Endodermal cell (in vitro differentiated cells): ENCODE measurements around the gene FBXL4. TPM values are rescaled to one million over a fixed set of nuclear protein-coding genes. Genes with fewer than 3 reads are reported as not detected.

Experiments used
- DNase-seq: peaks from one replicate; pipeline ENCODE4 v3.0.0-alpha.2; 2017
- H3K27ac ChIP-seq: 2 replicates; pipeline ENCODE4 v1.5.1; 2013; ENCODE audit warnings: mild to moderate bottlenecking, low read depth, low read length, moderate library complexity
- H3K27me3 ChIP-seq: 2 replicates; pipeline ENCODE4 v1.6.1; 2013; ENCODE audit warnings: mild to moderate bottlenecking, low read length, moderate library complexity; ENCODE audit not compliant: insufficient read depth, control insufficient read depth, poor library complexity, severe bottlenecking
- H3K36me3 ChIP-seq: 2 replicates; pipeline ENCODE4 v1.7.0; 2013; ENCODE audit warnings: mild to moderate bottlenecking, low read length, moderate library complexity; ENCODE audit not compliant: control insufficient read depth, insufficient read depth
- H3K4me1 ChIP-seq: one replicate; pipeline ENCODE4 v1.7.0; 2013; ENCODE audit warnings: low read length; ENCODE audit not compliant: control insufficient read depth, insufficient read depth
- H3K4me3 ChIP-seq: 2 replicates; pipeline ENCODE4 v1.5.1; 2013; ENCODE audit warnings: mild to moderate bottlenecking, low read length, moderate library complexity
- H3K9ac ChIP-seq: 2 replicates; pipeline ENCODE4 v1.6.1; 2013; ENCODE audit warnings: mild to moderate bottlenecking, low read length, moderate library complexity; ENCODE audit not compliant: poor library complexity, severe bottlenecking; ENCODE audit errors: extremely low read depth
- H3K9me3 ChIP-seq: 2 replicates; pipeline ENCODE4 v1.6.1; 2013; ENCODE audit warnings: mild to moderate bottlenecking, low read length, moderate library complexity; ENCODE audit not compliant: control insufficient read depth
- H3K27ac Mint-ChIP-seq: 2 replicates; pipeline ENCODE4 v1.8.0; 2020; ENCODE audit warnings: mixed read lengths
- H3K27me3 Mint-ChIP-seq: 2 replicates; pipeline ENCODE4 v1.8.0; 2021; ENCODE audit warnings: mild to moderate bottlenecking, mixed read lengths; ENCODE audit not compliant: insufficient read depth
- H3K36me3 Mint-ChIP-seq: 2 replicates; pipeline ENCODE4 v1.8.0; 2020; ENCODE audit warnings: low read depth, mixed read lengths
- H3K4me1 Mint-ChIP-seq: 2 replicates; pipeline ENCODE4 v1.8.0; 2020; ENCODE audit warnings: mixed read lengths
- H3K4me3 Mint-ChIP-seq: 2 replicates; pipeline ENCODE4 v1.8.0; 2020; ENCODE audit warnings: mild to moderate bottlenecking, moderate library complexity, mixed read lengths
- H3K9me3 Mint-ChIP-seq: 2 replicates; pipeline ENCODE4 v1.8.0; 2020; ENCODE audit warnings: mild to moderate bottlenecking, mixed read lengths
- CTCF ChIP-seq: fragments of 200-600 bp; sonication (generic); conservative IDR thresholded peaks from 2 replicates; pipeline ENCODE4 v1.5.0; 2021; ENCODE audit warnings: antibody characterized with exemption, mild to moderate bottlenecking
- WGBS, 2 experiments: methylation state at CpG; one replicate each; pipeline versions ENCODE4 v1.1.5 to v1.1.7; 2013; ENCODE audit warnings: missing lambda C conversion rate in 2 of 2, mixed read lengths in 1 of 2; ENCODE audit not compliant: insufficient coverage in 1 of 2, insufficient read length in 1 of 2; 5-methylcytosine and 5-hydroxymethylcytosine counted together
- total RNA-seq, 2 donors: library from RNA; stranded (reverse); fragmentation: NEBNext Ultra II Directional in 1 of 2; extraction: Animal tissue kit (Norgen Biotek cat#: 25700) in 1 of 2; gene quantifications; 2 replicates in 1 of 2; 3 replicates in 1 of 2; pipeline ENCODE4 v1.2.1, GENCODE V29; 2021

The FBXL4 gene
- total RNA-seq, 2 donors from 2014 or later, result 14.1 to 17.4 TPM

DNA sequence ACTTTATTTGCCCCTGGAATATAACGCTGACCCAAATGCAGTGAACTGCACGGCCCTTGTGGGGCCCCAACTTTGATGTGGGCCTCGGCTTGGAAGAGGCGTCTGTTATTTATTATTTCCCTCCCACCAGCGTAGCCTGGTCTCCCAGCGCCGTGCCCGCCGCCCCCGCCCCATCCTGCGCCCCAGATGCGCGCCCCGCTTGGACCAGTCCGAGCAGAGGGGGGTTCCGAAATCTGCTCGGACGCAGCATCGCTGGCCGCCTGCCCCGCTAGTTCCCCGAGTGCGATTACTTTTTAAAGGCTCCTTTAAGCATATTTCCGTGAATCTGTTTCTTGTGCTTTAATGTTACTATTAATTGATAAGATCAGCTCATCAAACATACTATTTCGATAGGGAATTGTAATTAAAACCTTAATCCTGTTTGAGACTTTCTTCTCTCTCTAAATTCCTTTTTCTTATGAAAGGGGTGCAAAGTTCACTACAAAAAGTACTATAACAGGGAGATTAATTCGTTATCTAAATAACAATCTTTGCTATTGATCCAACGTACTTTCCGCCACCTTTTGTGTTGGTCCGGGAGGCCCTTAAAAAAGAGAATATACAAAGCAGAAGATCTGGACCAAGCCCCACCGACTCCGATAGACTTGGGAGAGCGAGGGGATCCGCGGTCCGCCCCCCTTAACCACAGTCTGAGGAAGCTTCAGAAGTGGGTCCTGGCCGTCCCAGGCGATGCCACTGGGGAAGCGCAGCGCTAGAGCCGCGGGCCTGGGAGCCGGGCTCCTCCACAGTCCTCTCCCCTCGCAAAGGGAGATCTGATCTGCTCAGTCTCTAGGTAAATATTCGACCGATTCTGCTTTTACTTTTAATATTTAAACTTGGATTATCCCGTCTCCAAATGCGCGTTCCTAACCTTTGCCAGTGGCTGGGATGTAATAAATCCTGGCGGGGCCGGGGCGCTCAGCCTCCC lies 103.2 kb downstream of the FBXL4 start:
- Mint-ChIP-seq H3K27me3 (peaks cover 98% of the 10 kb centered on the region), H3K27ac (no peak overlapping the region), H3K4me1 (peaks cover 27% of the 10 kb centered on the region), H3K9me3 (no peaks in the 10 kb centered on the region), H3K36me3 (no peaks in the 10 kb centered on the region), H3K4me3 (peak overlapping the region; percentile 47)
- Histone ChIP-seq H3K4me1 (no peaks in the 10 kb centered on the region), H3K4me3 (peak overlapping the region; percentile 69), H3K27ac (peak overlapping the region; percentile 93), H3K36me3 (no peaks in the 10 kb centered on the region), H3K9ac (no peak overlapping the region), H3K27me3 (peaks cover 100% of the 10 kb centered on the region), H3K9me3 (no peaks in the 10 kb centered on the region)
- 1% methylated on average over 26 to 50 of the region's 51 CpGs for whole genome bisulfite sequencing, 2 experiments
- TF ChIP-seq CTCF, result no peak
- peak; percentile 65 for DNase-seq

DNA sequence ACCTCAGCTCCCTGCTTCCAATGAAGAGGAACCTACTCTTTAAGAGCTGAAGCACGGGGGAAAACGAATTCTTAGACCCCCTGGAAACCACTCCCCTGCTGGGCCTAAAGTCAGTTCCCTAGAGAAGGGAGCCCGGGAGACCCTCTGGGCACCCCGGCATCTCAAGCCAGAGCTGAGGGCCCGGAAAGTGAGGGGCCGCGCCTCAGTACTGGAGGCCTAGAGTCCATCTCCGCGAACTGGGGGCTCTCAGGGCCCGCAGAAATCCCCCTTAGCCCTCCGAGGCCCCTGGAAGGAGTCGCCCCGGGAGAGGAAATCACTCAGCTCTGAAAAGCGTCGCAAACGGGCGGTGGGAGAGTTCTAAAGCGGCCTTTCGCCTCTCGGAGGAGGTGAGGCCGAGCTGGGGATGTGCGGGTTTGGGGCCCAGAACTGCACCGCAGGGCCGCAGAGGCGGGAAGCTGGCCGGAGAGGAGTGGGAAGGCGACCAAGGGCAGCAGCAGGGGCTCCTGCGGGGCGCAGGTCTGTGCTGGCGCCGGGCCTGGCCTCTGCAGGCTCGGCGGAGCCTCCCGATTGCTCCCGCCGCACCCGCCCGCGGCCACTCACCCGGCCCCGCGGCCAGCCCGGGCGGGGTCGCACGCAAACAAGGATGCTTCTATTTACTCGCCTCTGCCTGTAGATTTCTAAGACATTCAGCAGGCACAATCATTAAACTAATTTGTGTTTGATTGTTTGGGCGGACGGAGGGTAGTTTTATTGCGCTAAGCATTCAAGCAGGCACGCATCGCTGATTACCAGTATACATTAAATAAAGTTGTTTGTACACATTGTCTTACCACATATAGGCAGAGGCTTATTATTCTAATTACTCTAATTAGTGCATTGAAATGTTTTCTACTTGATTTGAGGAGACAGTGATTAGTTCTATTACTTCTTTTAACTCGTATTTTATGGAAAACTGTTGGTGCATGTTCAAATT lies 104.2 kb downstream of the FBXL4 start:
- peak; percentile 76 for DNase-seq
- peaks cover 97% of the 10 kb centered on the region for H3K27me3 Mint-ChIP-seq
- no peak overlapping the region for H3K27ac Mint-ChIP-seq
- Histone ChIP-seq H3K4me1 (no peaks in the 10 kb centered on the region), H3K9ac (no peak overlapping the region), H3K27me3 (peaks cover 100% of the 10 kb centered on the region), H3K36me3 (no peaks in the 10 kb centered on the region), H3K4me3 (peak overlapping the region; percentile 32), H3K27ac (peak overlapping the region; percentile 93), H3K9me3 (no peaks in the 10 kb centered on the region)
- peaks cover 27% of the 10 kb centered on the region for H3K4me1 Mint-ChIP-seq
- H3K9me3 Mint-ChIP-seq, result no peaks in the 10 kb centered on the region
- H3K4me3 Mint-ChIP-seq, result peak overlapping the region; percentile 38
- no peaks in the 10 kb centered on the region for H3K36me3 Mint-ChIP-seq
- TF ChIP-seq CTCF, result no peak
- WGBS, 2 experiments, result 2 to 3% methylated on average over 21 to 53 of the region's 53 CpGs
